HG03139 (cell line): Measurements from ENCODE around the gene PSAP.

Source experiments
- ATAC-seq: cut with Tn5 transposase; IDR thresholded peaks from one replicate; pipeline ENCODE4 v1.9.1; 2021; ENCODE audit not compliant: unreplicated experiment

The PSAP gene

DNA sequence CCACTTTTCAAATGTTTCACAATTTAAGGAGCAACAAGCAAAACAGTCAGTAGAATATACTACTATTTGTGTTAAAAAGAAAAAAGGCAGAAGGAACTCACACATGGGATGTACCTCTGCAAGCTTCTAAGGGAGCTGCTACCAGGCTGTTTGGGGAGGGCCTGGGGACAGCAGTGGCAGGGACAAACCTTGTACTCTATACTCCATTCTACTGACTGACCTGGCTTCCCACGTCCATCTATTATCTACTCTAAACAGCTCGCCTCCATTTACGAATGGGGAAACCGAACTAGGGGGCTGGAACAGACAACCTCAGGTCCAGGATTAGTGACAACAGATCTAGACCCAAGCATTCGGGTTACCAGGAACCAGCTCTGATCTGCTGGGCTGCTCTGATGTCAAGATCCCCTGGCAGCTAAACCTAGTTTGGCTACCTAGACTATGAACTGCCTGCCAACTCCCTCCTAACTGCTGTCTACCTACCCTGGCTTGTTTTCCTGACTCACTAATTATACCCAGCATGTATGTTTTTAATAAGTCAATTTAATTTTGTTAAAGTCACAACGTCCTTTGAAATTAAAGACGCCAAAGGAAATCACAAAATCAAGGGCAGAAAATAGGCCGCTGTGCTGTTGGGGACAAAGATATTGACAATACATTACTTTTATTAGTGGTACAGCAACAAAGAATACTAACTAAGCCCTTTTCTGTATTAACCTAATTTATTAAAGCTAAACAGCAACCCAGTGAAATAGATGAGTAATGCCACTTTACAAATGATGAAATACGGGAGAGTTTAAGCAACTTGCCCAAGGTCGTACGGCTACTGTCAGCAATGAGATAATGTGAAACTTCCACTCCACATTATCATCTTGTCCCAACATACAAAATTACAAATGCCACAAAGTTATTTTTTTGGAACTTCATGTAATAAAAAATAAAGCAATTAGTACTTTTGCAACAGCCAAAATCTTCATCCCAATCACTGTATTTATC, 5.3 kb downstream of the PSAP start:
- ATAC-seq: no peak

DNA sequence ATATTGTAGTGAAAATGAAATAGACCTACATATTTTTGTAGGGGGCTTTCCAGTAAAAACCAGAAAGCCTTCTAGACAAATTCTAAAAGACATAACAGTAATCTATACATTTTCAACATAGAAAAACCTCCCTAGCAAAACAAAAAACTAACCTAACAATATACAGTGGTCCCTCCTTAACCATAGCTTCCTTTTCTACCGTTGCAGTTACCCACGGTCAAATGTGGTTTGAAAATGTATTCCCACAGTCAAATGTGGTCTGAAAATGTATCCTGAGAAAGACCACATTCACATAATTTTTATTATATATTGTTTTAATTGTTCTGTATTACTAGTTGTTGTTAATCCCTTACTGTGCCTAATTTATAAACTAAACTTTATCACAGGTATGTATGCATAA, 6.4 kb downstream of the PSAP start:
- ATAC-seq: no peak

DNA sequence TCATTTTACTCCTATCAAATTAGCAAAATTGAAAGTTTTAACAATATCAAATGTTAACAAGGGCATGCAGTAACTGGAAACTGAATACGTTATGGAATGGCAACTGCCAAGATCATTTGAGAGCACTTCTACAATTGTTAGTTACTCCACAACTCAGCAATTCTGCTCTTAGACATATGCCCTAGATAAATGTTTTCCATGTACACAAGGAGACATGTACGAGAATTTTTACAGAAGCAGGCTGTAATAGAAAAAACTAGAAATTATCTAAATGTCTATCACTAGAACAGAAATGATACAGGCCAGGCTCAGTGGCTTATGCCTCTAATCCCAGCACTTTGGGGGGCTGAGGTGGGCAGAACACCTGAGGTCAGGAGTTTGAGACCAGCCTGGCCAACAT, 7.0 kb downstream of the PSAP start:
- ATAC-seq: no peak

DNA sequence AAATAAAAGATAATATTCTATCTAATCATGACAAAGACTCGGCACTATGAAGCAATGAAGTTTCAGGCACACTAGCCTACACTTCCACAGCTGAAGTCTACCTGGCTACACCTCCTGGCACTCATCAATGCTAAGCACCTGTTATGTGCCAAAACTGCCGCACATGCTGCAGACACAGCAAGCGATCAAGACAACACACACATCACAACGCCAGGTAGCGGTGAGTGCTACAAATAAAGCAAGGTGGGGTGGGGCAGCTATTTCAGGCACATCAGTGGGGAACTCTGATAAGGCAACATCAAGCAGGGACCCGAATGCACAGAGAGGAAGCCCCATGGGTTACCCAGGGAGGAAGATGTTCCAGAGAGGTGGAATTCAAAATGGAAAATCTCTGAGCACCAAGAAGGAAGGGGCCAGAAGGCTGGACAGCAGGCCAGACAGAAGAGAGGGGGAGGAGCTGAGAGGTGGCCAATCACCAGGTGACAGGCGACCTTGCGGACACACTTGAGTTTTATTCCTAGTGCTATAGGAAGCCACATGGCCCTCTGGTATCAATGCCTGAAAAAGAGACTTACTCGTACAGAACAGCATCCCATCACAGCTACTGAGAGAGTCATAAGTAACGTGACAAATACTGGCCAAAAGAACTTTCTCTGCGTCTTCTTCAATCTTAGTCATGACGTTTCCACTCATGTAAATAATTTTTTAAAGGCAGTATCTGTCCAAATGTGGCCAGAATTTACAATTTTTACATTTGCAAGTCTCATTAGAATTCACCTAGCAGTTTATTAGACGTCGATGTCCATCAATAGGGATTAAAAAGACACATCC, 8.0 kb downstream of the PSAP start:
- ATAC-seq: no peak

DNA sequence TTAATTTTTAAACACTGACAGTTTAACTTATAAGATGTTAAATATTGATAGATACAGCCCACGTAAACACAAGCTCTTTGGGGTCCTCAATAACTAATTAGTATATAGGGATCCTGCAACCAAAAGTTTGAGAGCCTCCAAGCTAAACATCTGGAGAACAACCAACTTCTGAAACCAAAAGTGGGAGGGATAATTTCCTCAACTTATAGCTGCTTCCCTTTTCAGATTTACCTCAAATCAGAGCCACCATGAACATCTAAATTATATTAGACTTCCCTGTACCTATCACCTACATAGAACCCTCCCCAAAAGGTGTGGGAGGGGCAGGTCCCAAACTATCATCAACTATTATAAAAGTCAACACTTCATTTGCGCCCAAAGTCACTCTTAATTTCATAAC, 8.6 kb downstream of the PSAP start:
- ATAC-seq: no peak

DNA sequence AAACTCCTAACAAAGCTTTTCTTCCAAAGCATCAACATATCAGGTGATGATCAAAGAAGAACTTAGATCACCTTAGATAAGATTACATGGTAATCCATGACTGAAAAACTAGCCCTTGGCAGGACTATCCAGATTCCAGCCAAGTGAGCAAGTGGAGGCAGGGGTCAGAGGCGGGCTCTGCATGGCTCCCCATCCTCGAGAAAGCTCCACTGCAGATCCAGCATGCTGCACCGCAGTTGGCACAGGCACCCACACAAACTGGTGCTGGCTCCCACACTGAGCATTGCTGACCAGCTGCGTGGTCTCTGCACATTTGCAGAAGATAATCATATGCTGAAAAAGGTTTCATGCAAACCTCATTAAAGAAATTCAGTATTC, 10.1 kb downstream of the PSAP start:
- no peak for ATAC-seq

DNA sequence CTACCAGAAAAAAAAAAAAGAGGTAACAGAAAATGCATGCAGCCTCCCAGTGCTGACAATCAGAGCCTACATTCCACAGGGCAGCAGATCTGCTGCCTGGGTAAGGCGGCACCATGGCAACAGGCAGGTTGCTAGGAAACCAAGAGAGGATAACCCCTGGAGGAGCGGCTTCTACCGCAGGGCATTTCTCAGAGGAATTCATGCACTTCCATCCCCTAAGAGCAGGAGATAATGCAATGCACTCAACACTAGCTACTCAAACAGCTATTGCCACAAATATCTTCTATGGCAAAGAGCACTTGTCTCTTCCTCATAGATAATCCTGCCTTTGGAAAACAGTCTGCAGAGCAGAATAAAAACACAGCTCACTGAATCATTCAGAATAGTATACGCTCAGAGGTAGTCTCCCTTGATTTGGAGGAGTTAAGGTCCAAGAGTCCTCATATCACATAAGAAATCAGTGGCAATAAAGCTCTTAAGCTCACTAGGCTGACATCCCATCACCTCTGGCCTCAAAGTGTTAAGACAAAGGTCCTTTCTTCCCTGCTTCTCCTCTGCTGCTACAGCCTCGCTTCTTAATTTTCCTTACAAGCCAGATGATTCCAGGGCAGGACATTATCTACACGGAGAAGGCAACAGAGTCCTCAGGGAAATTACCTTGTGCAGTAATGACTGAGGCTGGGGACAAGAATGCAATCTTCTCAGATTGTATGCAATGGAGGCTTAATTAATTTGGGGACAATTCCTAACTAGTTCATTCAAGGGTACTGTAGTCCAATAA, 10.7 kb downstream of the PSAP start:
- ATAC-seq: no peak

DNA sequence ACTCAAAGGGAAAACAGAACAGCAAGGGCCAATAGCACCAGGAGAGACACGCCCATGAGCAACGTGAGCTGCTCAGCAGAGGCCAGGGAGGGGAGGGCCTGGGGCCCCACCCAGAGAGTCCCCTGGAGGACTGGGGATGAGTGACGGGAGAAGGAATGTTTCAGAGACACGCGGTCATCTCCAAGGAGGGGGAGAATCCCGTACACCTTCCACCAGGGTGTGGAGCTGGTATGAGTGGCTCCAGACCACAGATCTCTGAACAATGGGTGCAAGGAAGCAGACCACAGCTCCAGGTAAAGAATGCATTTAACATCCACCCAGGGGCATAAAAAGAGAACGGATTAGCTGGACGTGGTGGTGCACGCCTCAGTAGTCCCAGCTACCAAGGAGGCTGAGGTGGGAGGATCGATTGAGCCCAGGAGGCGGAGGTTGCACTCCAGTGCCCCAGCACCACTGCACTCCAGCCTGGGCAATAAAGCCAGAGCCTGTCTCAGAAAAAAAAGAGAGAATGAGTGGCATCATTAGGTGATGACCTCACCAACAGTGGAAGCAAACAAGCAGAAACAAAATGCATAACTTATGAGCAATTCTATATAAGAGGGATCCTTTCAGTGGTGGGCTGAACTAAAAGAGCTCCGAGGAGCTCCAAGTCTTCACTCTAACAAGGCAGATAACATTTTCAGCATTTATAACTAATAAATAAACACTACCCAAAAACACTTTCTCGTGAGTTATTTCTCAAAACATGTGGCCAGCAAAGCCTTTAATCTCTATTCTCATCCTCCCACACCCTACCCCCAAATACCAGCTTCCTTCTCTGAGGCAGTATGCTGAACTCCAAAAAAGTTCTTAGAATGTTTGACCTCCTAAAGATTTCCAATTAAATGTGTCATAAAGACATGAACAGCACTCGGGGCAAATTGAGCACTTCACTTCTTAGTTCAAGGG, 12.5 kb downstream of the PSAP start:
- ATAC-seq: no peak

DNA sequence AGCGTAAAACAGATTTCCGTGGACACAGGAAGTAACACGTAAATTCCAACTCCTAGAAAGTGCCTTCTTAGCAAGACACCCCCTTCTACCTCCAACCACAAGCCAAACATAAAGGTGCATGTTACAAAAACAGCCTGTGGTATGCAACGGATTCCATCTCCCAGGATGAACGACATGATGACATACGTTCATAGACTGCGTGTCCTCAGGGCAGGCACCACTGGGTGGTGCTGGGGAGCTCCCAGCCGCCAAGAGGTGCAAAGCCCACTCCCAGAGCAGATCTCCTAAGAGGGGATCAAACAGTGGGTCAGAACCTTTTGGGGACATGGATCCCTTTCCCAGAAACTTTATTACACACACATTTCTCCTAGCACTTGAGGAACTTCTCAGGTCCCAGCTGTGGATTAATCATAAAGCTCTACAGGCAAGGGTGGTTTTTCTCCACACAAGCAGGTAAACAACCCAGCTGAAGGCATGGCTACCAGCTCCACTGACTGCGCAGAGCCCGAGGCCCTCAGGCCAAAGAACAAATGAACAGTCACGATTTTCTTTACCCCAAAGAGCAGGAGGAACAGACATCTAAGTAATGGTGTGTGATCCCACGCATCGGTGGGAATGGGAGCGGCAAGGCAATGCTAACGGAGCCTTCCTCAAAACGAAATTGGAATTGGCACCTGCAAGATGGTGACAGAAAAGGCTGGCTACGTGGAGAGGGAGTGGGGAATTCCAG, 13.8 kb downstream of the PSAP start:
- ATAC-seq: no peak

DNA sequence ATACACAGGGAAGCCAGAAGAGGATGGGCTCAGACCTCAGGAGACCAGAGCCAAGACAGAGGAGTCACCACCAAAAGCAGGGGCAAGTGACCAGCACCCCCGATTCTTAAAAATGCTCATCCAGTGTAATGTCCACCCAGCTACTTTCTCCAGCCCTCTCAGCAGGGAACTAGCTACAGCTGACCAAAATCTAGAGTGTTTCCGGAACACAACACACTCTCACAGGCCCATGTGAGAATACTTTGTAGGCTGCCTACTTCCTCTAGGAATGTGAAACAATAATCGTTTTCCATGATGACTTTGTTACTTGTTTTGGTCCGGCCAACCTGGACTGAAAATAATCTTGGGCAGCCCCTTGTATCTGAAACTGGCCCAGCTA, 14.5 kb downstream of the PSAP start:
- ATAC-seq: peak; percentile 18

DNA sequence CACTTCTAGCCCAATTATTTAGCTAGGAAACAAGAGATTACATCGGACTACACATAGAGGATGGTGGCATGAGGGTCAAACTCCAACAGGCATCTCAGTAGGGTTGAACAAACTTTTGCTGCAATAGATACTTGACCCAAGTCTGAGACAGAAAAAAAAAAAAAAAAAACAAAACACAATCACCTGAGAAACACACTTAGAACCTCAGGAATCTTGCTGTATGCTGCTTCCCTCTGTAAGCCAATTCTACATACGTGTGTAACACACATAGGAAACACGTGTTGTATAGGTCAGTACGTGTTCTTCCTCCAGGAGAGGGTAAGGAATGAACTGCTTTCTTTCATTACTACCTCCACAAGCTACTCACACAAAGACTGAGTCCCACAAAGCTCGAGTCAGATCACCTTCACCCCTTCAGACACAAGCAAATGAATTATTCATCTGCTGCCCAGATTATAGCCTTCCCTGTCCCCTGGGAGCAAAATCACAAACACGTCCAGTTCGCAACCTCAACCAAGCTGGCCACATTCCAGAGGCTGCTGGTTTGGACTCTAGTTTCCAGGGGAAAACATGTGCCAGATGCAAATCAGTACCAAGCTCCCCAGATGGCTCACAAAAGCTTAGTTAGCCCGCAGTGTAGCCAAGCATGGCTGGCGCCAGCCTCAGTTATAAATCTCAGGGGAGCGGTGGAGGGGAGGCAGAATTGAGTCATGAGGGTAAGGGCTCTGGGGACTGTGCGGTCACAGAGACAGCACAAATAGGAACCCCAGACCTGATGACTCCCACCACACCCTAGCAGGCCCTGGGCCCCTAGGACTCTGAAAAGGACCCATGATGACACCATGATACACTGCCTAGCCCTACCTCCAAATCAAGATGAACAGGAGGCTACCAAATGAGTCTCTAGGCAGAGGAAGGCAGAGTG, 15.1 kb downstream of the PSAP start:
- ATAC-seq: peak; percentile 88

DNA sequence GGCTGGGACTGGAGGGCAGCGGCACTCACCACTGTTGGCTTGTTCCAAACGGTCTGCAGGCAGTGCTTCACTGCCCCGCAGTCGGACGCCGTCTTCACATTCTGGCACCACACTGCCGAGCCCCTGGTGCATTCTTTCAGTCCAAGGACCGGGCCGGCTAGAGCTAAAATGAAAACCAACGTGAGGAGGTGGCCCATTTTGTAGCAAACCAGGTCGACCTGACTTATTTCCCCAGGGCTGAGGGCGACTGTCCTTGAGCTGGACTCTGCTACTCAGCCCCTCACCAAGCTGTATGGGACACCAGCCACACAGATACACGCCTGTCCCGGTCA, 16.7 kb downstream of the PSAP start:
- no peak for ATAC-seq

DNA sequence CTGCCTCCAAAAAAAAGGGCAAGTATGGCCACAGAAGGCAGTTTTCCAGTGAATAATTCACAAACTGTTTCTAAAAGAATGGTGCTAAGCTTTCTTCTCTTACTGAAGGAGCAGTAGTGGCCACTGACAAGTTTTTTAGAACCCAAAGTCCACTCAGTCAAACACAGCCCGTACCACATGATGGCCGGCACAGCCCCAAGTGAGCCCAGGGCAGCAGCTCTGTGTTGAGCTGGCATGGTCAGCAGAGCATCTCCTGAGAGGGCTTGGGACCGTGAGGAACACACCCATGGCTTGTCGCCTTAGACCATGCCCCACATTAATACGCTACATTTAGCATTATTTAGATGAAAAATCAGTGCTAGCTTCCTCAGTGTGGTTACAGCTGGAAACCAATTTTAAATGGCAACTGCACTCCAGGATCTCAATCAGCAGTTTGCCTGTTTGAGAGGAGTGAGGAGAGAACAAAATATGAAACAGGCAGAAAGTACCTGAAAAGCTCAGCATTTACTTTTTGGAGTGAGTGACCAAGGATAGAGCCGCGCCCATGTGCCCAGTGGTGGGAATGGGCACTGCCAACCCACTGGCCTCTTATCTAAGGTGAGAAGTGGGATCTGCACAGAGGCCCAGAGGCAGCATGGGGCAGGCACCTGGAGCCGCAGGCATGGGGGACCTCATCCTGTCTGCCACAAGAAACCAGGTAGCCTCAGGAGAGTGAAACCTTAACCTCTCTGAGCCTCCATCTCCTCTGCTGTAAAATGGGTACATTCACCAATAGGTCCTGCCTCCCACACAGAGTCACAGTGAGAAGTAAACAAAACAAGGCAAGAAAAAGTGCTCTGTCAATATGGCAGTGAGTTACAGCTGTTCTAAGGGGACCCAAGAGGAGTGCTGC, 17.4 kb downstream of the PSAP start:
- no peak for ATAC-seq

DNA sequence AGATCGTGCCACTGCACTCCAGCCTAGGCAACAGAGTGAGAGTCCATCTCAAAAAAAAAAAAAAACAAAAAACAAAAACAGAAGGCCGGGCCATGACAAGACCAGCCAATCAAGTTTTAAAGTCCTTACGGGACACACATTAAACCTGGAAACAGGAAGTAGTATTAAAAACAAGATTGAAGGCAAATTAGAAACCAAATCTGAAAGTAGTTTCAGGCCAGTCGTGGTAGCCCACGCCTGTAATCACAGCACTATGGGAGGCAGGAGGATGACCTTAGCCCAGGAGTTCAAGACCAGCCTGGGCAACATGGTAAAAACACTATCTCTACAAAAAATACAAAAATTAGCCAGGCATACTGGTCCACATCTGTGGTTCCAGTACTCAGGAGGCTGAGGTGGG, 18.1 kb downstream of the PSAP start:
- no peak for ATAC-seq

DNA sequence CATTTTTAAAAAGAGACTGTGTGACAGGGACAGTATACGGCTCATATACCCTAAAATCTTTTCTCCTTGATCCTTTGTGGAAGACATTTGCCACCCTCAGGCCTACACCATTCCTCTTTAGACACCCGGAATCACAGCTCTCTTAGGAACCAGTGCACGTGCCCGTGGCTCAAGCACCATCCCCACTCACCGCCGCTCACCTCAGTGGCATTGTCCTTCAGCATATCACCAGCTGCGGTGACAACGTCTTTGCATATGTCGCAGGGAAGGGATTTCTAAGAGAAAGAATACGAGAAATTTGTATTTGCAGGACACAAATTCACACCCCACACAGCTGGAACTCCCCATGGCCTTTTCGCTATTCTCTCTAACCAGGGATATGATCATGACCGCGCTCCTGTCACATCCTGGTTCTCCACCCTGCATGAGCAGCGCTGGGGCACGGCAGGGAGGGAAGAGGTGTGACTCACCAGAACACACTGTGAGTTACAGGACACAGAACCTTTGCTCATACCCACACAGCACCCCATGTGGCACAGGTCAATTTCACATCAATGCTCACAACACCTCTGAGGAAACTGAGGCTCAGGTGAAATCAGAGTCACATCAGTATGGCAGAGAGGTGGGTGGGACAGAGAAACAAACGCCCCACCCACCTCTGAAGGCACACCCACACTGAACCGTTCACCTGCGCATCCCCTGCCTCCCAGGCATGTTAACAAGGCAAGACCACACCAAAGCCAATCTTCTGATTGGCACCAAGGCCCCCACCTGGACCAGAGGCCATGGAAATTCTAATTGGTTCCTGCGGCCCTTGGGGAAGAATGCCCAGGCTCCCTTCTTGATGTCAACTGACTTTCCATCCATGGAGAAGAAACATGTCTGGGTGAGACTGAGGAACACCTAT, 19.2 kb downstream of the PSAP start:
- no peak for ATAC-seq

DNA sequence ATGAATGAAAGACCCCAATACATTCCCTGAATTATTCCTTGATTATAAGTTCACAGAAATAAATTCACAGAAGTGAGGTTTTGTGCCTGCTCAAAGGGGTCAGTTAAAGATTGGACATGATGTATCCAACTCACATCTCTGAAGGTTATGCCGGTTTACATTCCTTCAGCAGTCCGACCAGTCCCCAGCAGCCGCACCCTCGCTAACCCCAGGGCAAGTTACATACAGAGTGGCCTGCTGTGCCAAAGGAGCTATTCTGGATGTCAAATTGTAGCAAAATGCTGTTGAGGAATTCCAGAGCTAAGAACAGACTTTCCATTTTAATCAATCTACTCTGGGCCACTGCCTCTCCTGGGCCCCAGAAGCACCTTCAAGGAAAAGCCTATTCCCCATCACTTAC, 20.3 kb downstream of the PSAP start:
- ATAC-seq: no peak

DNA sequence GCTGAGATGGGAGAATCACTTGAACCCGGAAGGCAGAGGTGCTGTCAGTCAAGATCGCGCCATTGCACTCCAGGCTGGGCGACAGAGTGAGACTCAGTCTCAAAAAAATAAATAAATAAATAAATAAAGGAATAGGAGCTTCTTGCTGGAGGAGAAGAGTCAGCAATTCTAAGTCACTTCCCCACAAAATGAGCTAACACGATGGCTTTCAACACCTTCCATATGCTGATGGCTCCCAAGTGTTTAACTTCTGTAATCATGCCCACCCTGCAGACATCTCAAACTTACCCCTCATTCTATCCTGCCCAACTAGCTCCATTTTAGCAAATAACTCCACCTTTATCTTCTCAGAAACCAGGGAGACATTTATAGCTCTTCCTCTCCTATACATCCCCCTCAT, 21.2 kb downstream of the PSAP start:
- no peak for ATAC-seq
